Left forelimb (tissue), 1 donor: Measurements from ENCODE around the gene NOVA2.

Source experiments
- DNase-seq: peaks from one replicate; pipeline ENCODE4 v3.0.0-alpha.2; 2018; ENCODE audit warnings: low spot score

The NOVA2 gene

GRCh38 chr19:45960595-45961235 is 12.9 kb downstream of the NOVA2 start:
- no peak for DNase-seq

GRCh38 chr19:45959517-45960025 is 14.1 kb downstream of the NOVA2 start:
- DNase-seq, result no peak

- no peak for DNase-seq
Observed at GRCh38 chr19:45958769-45959516, 14.7 kb downstream of the NOVA2 start.

GRCh38 chr19:45958320-45958719 is 15.3 kb downstream of the NOVA2 start:
- no peak for DNase-seq

GRCh38 chr19:45955905-45956608 is 17.6 kb downstream of the NOVA2 start:
- DNase-seq, result no peak

GRCh38 chr19:45954156-45954555 is 19.5 kb downstream of the NOVA2 start:
- no peak for DNase-seq

- no peak for DNase-seq
Observed at GRCh38 chr19:45953676-45954075, 20.0 kb downstream of the NOVA2 start.

- DNase-seq, result peak; percentile 76
Observed at GRCh38 chr19:45952686-45953505, 20.8 kb downstream of the NOVA2 start.

GRCh38 chr19:45952341-45952685 is 21.4 kb downstream of the NOVA2 start:
- no peak for DNase-seq

- DNase-seq, result no peak
Observed at GRCh38 chr19:45947926-45948325, 25.7 kb downstream of the NOVA2 start.

GRCh38 chr19:45940515-45940805 is 33.2 kb downstream of the NOVA2 start:
- DNase-seq, result no peak

- DNase-seq, result no peak
Observed at GRCh38 chr19:45939792-45940514, 33.7 kb downstream of the NOVA2 start.

GRCh38 chr19:45938733-45939319 is 34.8 kb downstream of the NOVA2 start:
- DNase-seq, result no peak

- DNase-seq, result no peak
Observed at GRCh38 chr19:45935267-45935666, 38.4 kb downstream of the NOVA2 start.

GRCh38 chr19:45934551-45935230 is 39.0 kb downstream of the NOVA2 start:
- no peak for DNase-seq

GRCh38 chr19:45933759-45934158 is 39.9 kb downstream of the NOVA2 start:
- no peak for DNase-seq

GRCh38 chr19:45931055-45931454 is 42.6 kb downstream of the NOVA2 start:
- no peak for DNase-seq

- DNase-seq, result no peak
Observed at GRCh38 chr19:45929247-45929646, 44.4 kb downstream of the NOVA2 start.

GRCh38 chr19:45927565-45928261 is 46.0 kb downstream of the NOVA2 start:
- peak; percentile 89 for DNase-seq

- DNase-seq, result no peak
Observed at GRCh38 chr19:45924891-45925447, 48.7 kb downstream of the NOVA2 start.
